ENCODE data around the gene TRMU.
"Not testable (repeated sequence)": the region's sequence is repeated elsewhere in the genome, so short reads cannot be mapped to it uniquely, and the experiment has no call there.

The TRMU gene

GRCh38 chr22:46300491-46300890, 35.0 kb upstream of the TRMU start:
- DNase-seq (ENCODE audit: low read depth), result no peak

GRCh38 chr22:46303347-46303965, 32.1 kb upstream of the TRMU start:
- DNase-seq (ENCODE audit: low read depth), result no peak

GRCh38 chr22:46308283-46308988, 27.1 kb upstream of the TRMU start:
- DNase-seq (ENCODE audit: low read depth), result no peak

- no peak for DNase-seq (ENCODE audit: low read depth)
These were observed 25.9 kb upstream of the TRMU start for GRCh38 chr22:46309526-46310085.

- DNase-seq (ENCODE audit: low read depth), result no peak
These were observed 23.5 kb upstream of the TRMU start for GRCh38 chr22:46312056-46312455.

GRCh38 chr22:46312848-46313247, 22.7 kb upstream of the TRMU start:
- DNase-seq (ENCODE audit: low read depth), result not testable (repeated sequence)

GRCh38 chr22:46315976-46316375, 19.5 kb upstream of the TRMU start:
- DNase-seq (ENCODE audit: low read depth), result no peak

GRCh38 chr22:46317646-46318045, 17.9 kb upstream of the TRMU start:
- no peak for DNase-seq (ENCODE audit: low read depth)

- DNase-seq (ENCODE audit: low read depth), result no peak
These were observed 16.9 kb upstream of the TRMU start for GRCh38 chr22:46318576-46318975.

- DNase-seq (ENCODE audit: low read depth), result no peak
These were observed 16.2 kb upstream of the TRMU start for GRCh38 chr22:46319319-46319718.

- DNase-seq (ENCODE audit: low read depth), result no peak
These were observed 15.3 kb upstream of the TRMU start for GRCh38 chr22:46320166-46320710.

- no peak for DNase-seq (ENCODE audit: low read depth)
These were observed 14.7 kb upstream of the TRMU start for GRCh38 chr22:46320716-46321386.

GRCh38 chr22:46322711-46323110, 12.8 kb upstream of the TRMU start:
- no peak for DNase-seq (ENCODE audit: low read depth)

- no peak for DNase-seq (ENCODE audit: low read depth)
These were observed 12.4 kb upstream of the TRMU start for GRCh38 chr22:46323162-46323561.

- DNase-seq (ENCODE audit: low read depth), result no peak
These were observed 9.3 kb upstream of the TRMU start for GRCh38 chr22:46326066-46326680.

- no peak for DNase-seq (ENCODE audit: low read depth)
These were observed 7.6 kb upstream of the TRMU start for GRCh38 chr22:46327691-46328465.

- DNase-seq (ENCODE audit: low read depth), result no peak
These were observed 6.7 kb upstream of the TRMU start for GRCh38 chr22:46328797-46329196.

GRCh38 chr22:46329616-46330015, 5.9 kb upstream of the TRMU start:
- no peak for DNase-seq (ENCODE audit: low read depth)

GRCh38 chr22:46330426-46330825, 5.1 kb upstream of the TRMU start:
- no peak for DNase-seq (ENCODE audit: low read depth)

GRCh38 chr22:46331496-46331895, 4.0 kb upstream of the TRMU start:
- DNase-seq (ENCODE audit: low read depth), result no peak
